Activated naive CD8-positive, alpha-beta T cell treated with anti-CD3 and anti-CD28 coated beads, Interleukin-2, amount 50 U/mL, for 16 hours (primary cell): ENCODE data around the gene BEX2.

Experiments used
- DNase-seq: peaks from one replicate; pipeline ENCODE4 v3.0.0-alpha.2; 2020; ENCODE audit warnings: low read depth, low spot score

Gene BEX2

GRCh38 chrX:103274284-103274683, 36.5 kb downstream of the BEX2 start:
- no peak for DNase-seq
